AG04449 (cell line): ENCODE measurements around the gene GLT6D1.

Experiments used
- CTCF ChIA-PET: fragments of 350-600 bp; formaldehyde crosslinking; extraction: SDS; loops from one replicate; lab custom pipeline; 2021; ENCODE audit warnings: antibody characterized with exemption; lab: Yijun Ruan, JAX
- POLR2A ChIA-PET: fragments of 400-600, 350-600 bp; formaldehyde crosslinking; extraction: SDS; loops from one replicate; lab custom pipeline; 2020; ENCODE audit warnings: antibody characterized with exemption, inconsistent platforms; lab: Yijun Ruan, JAX
- DNase-seq: peaks from one replicate; pipeline ENCODE4 v3.0.0-alpha.2; 2010; ENCODE audit warnings: low read depth, low spot score
- H3K4me3 ChIP-seq: 2 replicates; pipeline ENCODE4 v1.5.1; 2011; ENCODE audit warnings: low read depth, mild to moderate bottlenecking, control low read depth, low read length
- TF ChIP-seq, protein P1 (sequence below): IDR thresholded peaks from one replicate; pipeline ENCODE4 v1.5.1; 2011; ENCODE audit warnings: mild to moderate bottlenecking, moderate library complexity, low read length, control low read depth, inconsistent platforms; ENCODE audit not compliant: insufficient read depth; ENCODE audit errors: missing control alignments

Gene GLT6D1

DNA sequence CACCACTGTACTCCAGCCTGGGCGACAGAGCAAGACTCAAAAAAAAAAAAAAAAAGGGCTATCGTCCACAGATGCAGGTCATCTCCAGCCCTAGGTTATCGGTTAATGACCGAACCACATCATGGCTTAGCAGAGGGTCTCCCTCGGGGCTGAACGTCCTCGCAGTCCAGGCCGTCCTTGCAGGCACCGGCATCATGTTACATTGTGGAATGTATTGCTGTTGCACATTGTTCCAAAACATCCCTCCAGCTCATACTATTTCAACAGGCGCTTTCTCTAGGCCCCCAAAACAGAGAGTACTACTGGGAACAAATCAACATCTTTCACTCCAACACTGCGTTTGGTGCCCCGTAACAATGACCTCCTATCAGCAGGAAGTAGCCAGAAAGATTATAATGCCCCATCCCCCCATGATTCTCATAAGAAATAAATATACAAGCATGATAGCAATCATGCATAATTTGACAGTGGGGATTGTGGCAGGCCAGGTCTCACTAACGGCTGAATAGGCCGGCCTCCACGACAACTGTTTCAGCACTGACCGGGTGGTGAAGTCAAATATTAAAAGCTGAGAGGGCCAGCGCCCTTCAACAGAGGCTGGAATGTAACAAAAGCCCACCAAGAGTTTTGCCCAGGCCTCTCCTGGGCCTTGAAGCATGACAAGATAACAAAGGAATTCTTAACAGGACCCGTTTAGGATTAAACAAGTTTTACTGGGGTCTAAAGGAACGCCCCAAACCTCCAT is 22.6 kb upstream of the GLT6D1 start:
- POLR2A ChIA-PET, result no interaction called here
- TF ChIP-seq, protein P1, sequence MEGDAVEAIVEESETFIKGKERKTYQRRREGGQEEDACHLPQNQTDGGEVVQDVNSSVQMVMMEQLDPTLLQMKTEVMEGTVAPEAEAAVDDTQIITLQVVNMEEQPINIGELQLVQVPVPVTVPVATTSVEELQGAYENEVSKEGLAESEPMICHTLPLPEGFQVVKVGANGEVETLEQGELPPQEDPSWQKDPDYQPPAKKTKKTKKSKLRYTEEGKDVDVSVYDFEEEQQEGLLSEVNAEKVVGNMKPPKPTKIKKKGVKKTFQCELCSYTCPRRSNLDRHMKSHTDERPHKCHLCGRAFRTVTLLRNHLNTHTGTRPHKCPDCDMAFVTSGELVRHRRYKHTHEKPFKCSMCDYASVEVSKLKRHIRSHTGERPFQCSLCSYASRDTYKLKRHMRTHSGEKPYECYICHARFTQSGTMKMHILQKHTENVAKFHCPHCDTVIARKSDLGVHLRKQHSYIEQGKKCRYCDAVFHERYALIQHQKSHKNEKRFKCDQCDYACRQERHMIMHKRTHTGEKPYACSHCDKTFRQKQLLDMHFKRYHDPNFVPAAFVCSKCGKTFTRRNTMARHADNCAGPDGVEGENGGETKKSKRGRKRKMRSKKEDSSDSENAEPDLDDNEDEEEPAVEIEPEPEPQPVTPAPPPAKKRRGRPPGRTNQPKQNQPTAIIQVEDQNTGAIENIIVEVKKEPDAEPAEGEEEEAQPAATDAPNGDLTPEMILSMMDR, result no peak
- no peak overlapping the region for H3K4me3 ChIP-seq
- DNase-seq, result no peak
- CTCF ChIA-PET, result interaction anchor here (0.6 kb wide), 1 partner anchor 15 kb away, joined by 3 read pairs; no protein-coding TSS in a partner anchor

DNA sequence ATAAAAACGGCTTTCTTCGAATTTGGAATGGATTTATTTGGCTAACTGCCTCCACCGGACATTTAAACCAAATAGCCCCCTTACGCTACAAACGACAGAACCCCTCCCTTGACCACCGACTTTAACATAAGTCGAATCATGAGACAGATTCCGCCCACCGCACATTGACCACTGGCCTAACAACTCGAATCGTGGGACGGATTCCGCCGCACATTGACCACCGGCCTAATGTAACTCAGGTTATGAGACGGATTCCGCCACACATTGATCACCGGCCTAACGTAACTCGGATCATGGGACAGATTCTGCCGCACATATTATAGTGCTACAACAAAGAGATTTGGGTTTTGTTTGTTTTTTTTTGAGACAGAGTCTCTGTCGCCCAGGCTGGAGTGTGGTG is 21.1 kb upstream of the GLT6D1 start:
- CTCF ChIA-PET, result no interaction called here
- no peak overlapping the region for H3K4me3 ChIP-seq
- POLR2A ChIA-PET, result no interaction called here
- DNase-seq, result no peak
- TF ChIP-seq, protein P1, result no peak

DNA sequence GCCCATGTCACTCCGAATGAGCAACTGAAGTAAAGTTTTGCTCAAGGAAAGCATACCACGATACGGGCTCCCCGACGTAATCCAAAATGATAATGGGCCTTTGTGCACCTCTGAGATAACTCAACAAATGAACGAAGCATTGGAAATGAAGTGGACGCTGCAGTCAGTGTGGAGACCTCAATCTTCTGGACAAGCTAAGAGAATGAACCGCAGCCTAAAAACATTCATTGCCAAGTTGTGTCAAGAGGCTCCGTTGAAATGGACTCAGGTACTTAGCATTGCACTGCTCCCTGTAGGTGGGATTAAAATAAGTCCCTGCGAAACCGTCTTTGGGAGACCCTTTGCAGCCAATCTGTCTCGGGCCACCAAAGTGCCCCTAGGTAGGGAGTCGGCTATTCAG is 19.9 kb upstream of the GLT6D1 start:
- ChIA-PET POLR2A (no interaction called here), CTCF (no interaction called here)
- TF ChIP-seq, protein P1, result no peak
- H3K4me3 ChIP-seq, result no peak overlapping the region
- DNase-seq, result no peak

DNA sequence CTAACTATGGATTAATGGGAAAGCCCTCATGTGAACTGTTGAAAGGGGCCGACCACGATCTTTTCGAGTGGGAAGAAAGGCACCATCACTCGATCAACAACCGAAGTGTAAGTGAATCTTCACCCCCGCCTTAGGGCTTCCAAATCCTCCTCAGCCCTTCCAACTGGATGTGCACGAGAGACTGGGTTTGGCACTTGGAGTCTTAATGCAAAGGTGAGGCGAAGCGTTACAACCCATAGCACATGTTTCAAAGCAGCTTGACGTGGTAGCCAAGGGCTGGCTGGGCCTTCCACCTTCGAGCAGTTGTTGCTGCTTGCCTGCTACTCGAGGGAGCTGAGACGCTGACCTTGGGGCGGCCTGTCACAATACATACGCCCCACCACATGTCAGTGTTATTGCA is 18.1 kb upstream of the GLT6D1 start:
- ChIA-PET CTCF (no interaction called here), POLR2A (no interaction called here)
- no peak for DNase-seq
- TF ChIP-seq, protein P1, result no peak
- no peak overlapping the region for H3K4me3 ChIP-seq

DNA sequence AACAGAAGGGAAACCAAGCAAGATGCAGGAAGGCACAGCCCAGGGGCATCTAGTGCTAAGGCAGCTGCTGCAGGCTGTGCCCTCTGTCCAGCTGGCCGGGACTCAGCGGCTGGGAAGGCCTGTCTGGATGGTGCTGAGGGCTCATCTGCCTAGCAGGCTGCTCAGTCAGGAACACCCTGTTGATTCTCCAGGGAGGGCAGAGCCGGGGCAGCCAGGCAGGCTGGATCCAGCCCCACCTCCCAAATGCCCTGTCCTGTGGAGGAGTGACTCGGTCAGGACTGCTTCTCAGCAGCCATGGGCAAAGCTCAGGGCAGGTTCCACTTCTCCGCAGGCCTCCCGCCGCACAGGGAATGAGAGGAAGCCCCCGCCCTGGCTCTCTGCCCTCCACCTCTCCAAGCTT is 16.0 kb upstream of the GLT6D1 start:
- no peak overlapping the region for H3K4me3 ChIP-seq
- no peak for DNase-seq
- ChIA-PET POLR2A (no interaction called here), CTCF (no interaction called here)
- TF ChIP-seq, protein P1, result no peak

DNA sequence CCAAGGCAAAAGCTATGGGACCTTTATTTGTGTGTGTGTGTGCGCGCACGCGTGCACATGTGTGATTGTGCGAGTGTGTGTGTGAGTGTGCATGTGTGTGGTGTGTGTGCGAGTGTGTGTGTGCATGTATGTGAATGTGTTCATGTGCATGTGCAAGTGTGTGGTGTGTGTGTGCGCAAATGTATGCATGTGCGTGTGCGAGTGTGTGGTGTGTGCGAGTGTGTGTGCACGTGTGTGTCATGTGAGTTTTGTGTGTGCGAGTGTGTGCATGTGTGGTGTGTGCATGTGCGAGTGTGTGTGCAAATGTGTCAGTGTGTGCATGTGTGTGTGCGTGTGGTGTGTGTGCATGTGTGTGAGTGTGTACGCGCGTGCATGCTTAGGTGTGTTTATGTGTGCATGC is 11.1 kb upstream of the GLT6D1 start:
- CTCF ChIA-PET, result no interaction called here
- no peak for DNase-seq
- no peak overlapping the region for H3K4me3 ChIP-seq
- POLR2A ChIA-PET, result no interaction called here
- TF ChIP-seq, protein P1, result no peak
